ENCODE results near the gene DENND1A.

The DENND1A gene

GRCh38 chr9:123353041-123353440 is 576.9 kb downstream of the DENND1A start:
- no peak overlapping the region for H3K9ac ChIP-seq
- H3K9me3 ChIP-seq (ENCODE audit: control insufficient read depth, low read length) = no peaks in the 10 kb centered on the region
- H2AFZ ChIP-seq = no peak overlapping the region
- H3K27me3 ChIP-seq (ENCODE audit: control insufficient read depth, insufficient read depth, low read length) = no peaks in the 10 kb centered on the region
- no peaks in the 10 kb centered on the region for H3K4me1 ChIP-seq
- H3K4me3 ChIP-seq (ENCODE audit: low read depth, low read length) = no peak overlapping the region
- H3K36me3 ChIP-seq (ENCODE audit: control insufficient read depth, insufficient read depth, low read length) = no peaks in the 10 kb centered on the region
- no peak overlapping the region for H3K27ac ChIP-seq
- H3K4me2 ChIP-seq (ENCODE audit: low read length) = no peak overlapping the region
- TF ChIP-seq CTCF (IDR thresholded peaks at IDR 0.05) = no peak
- H3K79me2 ChIP-seq = no peaks in the 10 kb centered on the region

- H2AFZ ChIP-seq = no peak overlapping the region
- TF ChIP-seq CTCF (IDR thresholded peaks at IDR 0.05) = no peak
- no peaks in the 10 kb centered on the region for H3K4me1 ChIP-seq
- H3K9ac ChIP-seq = no peak overlapping the region
- H3K27ac ChIP-seq = no peak overlapping the region
- no peaks in the 10 kb centered on the region for H3K27me3 ChIP-seq (ENCODE audit: control insufficient read depth, insufficient read depth, low read length)
- no peaks in the 10 kb centered on the region for H3K9me3 ChIP-seq (ENCODE audit: control insufficient read depth, low read length)
- no peaks in the 10 kb centered on the region for H3K36me3 ChIP-seq (ENCODE audit: control insufficient read depth, insufficient read depth, low read length)
- H3K4me3 ChIP-seq (ENCODE audit: low read depth, low read length) = no peak overlapping the region
- no peak overlapping the region for H3K4me2 ChIP-seq (ENCODE audit: low read length)
- no peaks in the 10 kb centered on the region for H3K79me2 ChIP-seq
Measured at GRCh38 chr9:123350590-123351310, 579.2 kb downstream of the DENND1A start.

- Histone ChIP-seq H3K79me2 (no peaks in the 10 kb centered on the region), H3K4me3 (ENCODE audit: low read depth, low read length) (no peak overlapping the region), H3K4me2 (ENCODE audit: low read length) (no peak overlapping the region), H3K9ac (no peak overlapping the region), H3K27ac (no peak overlapping the region), H2AFZ (no peak overlapping the region), H3K9me3 (ENCODE audit: control insufficient read depth, low read length) (no peaks in the 10 kb centered on the region), H3K4me1 (no peaks in the 10 kb centered on the region), H3K27me3 (ENCODE audit: control insufficient read depth, insufficient read depth, low read length) (no peaks in the 10 kb centered on the region), H3K36me3 (ENCODE audit: control insufficient read depth, insufficient read depth, low read length) (no peaks in the 10 kb centered on the region)
- peak; percentile 87 for TF ChIP-seq CTCF (IDR thresholded peaks at IDR 0.05)
Measured at GRCh38 chr9:123349691-123350480, 580.0 kb downstream of the DENND1A start.

- Histone ChIP-seq H3K27me3 (ENCODE audit: control insufficient read depth, insufficient read depth, low read length) (no peaks in the 10 kb centered on the region), H3K27ac (no peak overlapping the region)
Measured at GRCh38 chr9:123349033-123349432, 580.9 kb downstream of the DENND1A start.

More at GRCh38 chr9:123349033-123349432, 580.9 kb downstream of the DENND1A start:
- no peak overlapping the region for H2AFZ ChIP-seq
- no peak overlapping the region for H3K4me3 ChIP-seq (ENCODE audit: low read depth, low read length)
- no peak overlapping the region for H3K4me2 ChIP-seq (ENCODE audit: low read length)
- no peak overlapping the region for H3K9ac ChIP-seq
- TF ChIP-seq CTCF (IDR thresholded peaks at IDR 0.05) = no peak
- H3K79me2 ChIP-seq = no peaks in the 10 kb centered on the region
- no peaks in the 10 kb centered on the region for H3K4me1 ChIP-seq
- no peaks in the 10 kb centered on the region for H3K36me3 ChIP-seq (ENCODE audit: control insufficient read depth, insufficient read depth, low read length)
- H3K9me3 ChIP-seq (ENCODE audit: control insufficient read depth, low read length) = no peaks in the 10 kb centered on the region
